ENCODE results near the gene EEF1AKMT4. TPM values are rescaled to one million over a fixed set of nuclear protein-coding genes. Genes with fewer than 3 reads are reported as not detected.

EEF1AKMT4 gene
- polyA plus RNA-seq (2011; rRNA removed), result 12.7 and 17.0 TPM in 2 replicates
- 28.3 and 30.3 TPM in 2 replicates for polyA plus RNA-seq (2012; cell fraction: cytosol; rRNA removed)
- 19.6 and 20.3 TPM in 2 replicates for polyA plus RNA-seq (2012; cell fraction: nucleus; rRNA removed)
- 9.0 to 9.8 TPM (median 9.7 TPM) in 3 replicates for polyA plus RNA-seq (2017; fragmentation: RNase III; extraction: RNeasy Plus Mini Kit Qiagen cat#74134 plus additional on column Dnase treatment)
- polyA minus RNA-seq (2011; rRNA and poly(A)+ RNA removed), result 18.6 and 19.2 TPM in 2 replicates

DNA sequence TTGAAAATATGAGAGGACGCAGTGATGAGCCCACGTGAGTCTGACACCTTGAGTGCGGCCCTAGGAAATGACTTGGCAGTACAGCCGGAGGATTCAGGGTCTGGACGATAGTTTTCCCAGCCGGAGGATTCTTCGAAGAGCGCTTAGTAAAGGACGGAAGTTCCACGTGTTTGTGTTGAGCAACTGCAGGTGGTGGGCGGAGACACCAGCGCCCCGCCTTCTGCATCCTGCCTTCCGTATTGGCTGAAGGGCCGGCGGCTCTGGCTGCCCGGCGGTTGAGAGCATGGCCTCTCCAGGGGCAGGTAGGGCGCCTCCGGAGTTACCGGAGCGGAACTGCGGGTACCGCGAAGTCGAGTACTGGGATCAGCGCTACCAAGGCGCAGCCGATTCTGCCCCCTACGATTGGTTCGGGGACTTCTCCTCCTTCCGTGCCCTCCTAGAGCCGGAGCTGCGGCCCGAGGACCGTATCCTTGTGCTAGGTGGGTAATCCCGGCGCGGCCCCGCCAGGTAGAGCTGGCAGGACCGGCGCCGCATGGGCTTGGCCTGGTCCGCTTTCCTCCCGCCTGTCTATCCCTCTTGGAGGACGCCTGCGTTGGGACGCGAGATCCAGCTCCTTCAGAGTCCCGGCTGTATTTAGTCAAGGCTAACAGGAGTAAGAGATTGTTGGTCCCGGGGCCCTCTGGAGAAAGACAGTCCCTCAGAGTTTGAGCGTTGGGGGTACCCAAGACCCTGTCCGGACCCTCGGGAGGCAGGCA lies at the start of gene EEF1AKMT4:
Gene EEF1AKMT4 (plus strand): TSS at position 261 of the 755 bp plus-strand sequence. CDS start 23 bp downstream, at position 284.
- ATAC-seq, result peak; percentile 97 to 98
- H3K27ac ChIP-seq, result peak within 1 kb of the TSS; percentile 97 to 98
- ChIA-PET POLR2A (no interaction called here), CTCF (interaction anchor here (0.6 to 1.8 kb wide), 28 partner anchors 11 to 350 kb away, joined by 3 to 27 read pairs (median 4); partner anchors contain the start of genes CAMK2N2 and EIF2B5)
- DNase-seq (ENCODE audit: low read depth in 1 of 2, low spot score in 1 of 2), result peak; percentile 88 to 98
- WGBS (ENCODE audit: missing lambda C conversion rate), result under 1% methylated on average over 11 of the region's 54 CpGs
- H3K4me1 ChIP-seq, result peaks cover 8% of the 10 kb centered on the region; the same call in 2 of the 3 replicates
- peak within 1 kb of the TSS; percentile 57 for H3K4me3 ChIP-seq
- H3K4me2 ChIP-seq, result peak within 1 kb of the TSS; percentile 89
- no peak for TF ChIP-seq REST (IDR thresholded peaks at IDR 0.05)
- TF ChIP-seq SREBF2 (IDR thresholded peaks at IDR 0.05), result no peak
- no peak for TF ChIP-seq HOXB13 (CRISPR knock-in tag; IDR thresholded peaks at IDR 0.05; ENCODE audit: low read depth)
- TF ChIP-seq PHF8 (IDR thresholded peaks at IDR 0.05; ENCODE audit: borderline replicate concordance, low read depth), result 0 out of 2 replicates have a peak, but pooled peaks have one; percentile 27
- TF ChIP-seq ZSCAN20 (CRISPR knock-in tag; IDR thresholded peaks at IDR 0.05), result no peak
- TF ChIP-seq JUN (IDR thresholded peaks at IDR 0.05), result no peak
- no peak for TF ChIP-seq RCOR1 (IDR thresholded peaks at IDR 0.05; ENCODE audit: low read depth, low read length)
- TF ChIP-seq CBX2 (IDR thresholded peaks at IDR 0.05; ENCODE audit: borderline replicate concordance, low read depth), result no peak
- TF ChIP-seq HOXA7 (CRISPR knock-in tag; IDR thresholded peaks at IDR 0.05), result no peak
- no peak for TF ChIP-seq ZNF302 (CRISPR knock-in tag; IDR thresholded peaks at IDR 0.05)
- TF ChIP-seq POLR2A (IDR thresholded peaks at IDR 0.05; ENCODE audit: low read length), result peak; percentile 67
- TF ChIP-seq, protein P1, sequence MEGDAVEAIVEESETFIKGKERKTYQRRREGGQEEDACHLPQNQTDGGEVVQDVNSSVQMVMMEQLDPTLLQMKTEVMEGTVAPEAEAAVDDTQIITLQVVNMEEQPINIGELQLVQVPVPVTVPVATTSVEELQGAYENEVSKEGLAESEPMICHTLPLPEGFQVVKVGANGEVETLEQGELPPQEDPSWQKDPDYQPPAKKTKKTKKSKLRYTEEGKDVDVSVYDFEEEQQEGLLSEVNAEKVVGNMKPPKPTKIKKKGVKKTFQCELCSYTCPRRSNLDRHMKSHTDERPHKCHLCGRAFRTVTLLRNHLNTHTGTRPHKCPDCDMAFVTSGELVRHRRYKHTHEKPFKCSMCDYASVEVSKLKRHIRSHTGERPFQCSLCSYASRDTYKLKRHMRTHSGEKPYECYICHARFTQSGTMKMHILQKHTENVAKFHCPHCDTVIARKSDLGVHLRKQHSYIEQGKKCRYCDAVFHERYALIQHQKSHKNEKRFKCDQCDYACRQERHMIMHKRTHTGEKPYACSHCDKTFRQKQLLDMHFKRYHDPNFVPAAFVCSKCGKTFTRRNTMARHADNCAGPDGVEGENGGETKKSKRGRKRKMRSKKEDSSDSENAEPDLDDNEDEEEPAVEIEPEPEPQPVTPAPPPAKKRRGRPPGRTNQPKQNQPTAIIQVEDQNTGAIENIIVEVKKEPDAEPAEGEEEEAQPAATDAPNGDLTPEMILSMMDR (IDR thresholded peaks at IDR 0.05), result peak; percentile 16; the same call in 2 of the 3 replicates
- TF ChIP-seq MYC (IDR thresholded peaks at IDR 0.05; ENCODE audit: borderline replicate concordance, low read length), result peak; percentile 98
- TF ChIP-seq, protein P2, sequence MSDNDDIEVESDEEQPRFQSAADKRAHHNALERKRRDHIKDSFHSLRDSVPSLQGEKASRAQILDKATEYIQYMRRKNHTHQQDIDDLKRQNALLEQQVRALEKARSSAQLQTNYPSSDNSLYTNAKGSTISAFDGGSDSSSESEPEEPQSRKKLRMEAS (IDR thresholded peaks at IDR 0.05), result peak; percentile 98
- TF ChIP-seq CHD2 (IDR thresholded peaks at IDR 0.05; ENCODE audit: low read length, partially characterized antibody), result no peak
- TF ChIP-seq ZC3H11A (IDR thresholded peaks at IDR 0.05), result no peak
- peak; percentile 81 to 96 for TF ChIP-seq CEBPB (IDR thresholded peaks at IDR 0.05)
- TF ChIP-seq KDM5A (IDR thresholded peaks at IDR 0.05), result no peak
- TF ChIP-seq JUNB (IDR thresholded peaks at IDR 0.05), result no peak
- TF ChIP-seq NR3C1 (IDR thresholded peaks at IDR 0.05), result no peak
- TF ChIP-seq ATOH8 (CRISPR knock-in tag; IDR thresholded peaks at IDR 0.05; ENCODE audit: low read depth), result no peak
- TF ChIP-seq, protein P3, sequence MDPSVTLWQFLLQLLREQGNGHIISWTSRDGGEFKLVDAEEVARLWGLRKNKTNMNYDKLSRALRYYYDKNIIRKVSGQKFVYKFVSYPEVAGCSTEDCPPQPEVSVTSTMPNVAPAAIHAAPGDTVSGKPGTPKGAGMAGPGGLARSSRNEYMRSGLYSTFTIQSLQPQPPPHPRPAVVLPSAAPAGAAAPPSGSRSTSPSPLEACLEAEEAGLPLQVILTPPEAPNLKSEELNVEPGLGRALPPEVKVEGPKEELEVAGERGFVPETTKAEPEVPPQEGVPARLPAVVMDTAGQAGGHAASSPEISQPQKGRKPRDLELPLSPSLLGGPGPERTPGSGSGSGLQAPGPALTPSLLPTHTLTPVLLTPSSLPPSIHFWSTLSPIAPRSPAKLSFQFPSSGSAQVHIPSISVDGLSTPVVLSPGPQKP (IDR thresholded peaks at IDR 0.05; ENCODE audit: low read depth, low read length), result no peak
- TF ChIP-seq BHLHE40 (IDR thresholded peaks at IDR 0.05; ENCODE audit: low read depth, low read length), result peak; percentile 42; the same call in 1 of the 2 replicates
- no peak for TF ChIP-seq RNF2 (IDR thresholded peaks at IDR 0.05; ENCODE audit: borderline replicate concordance, low read depth)
- no peak for TF ChIP-seq MAFK (IDR thresholded peaks at IDR 0.05; ENCODE audit: partially characterized antibody)
- TF ChIP-seq, protein P4, sequence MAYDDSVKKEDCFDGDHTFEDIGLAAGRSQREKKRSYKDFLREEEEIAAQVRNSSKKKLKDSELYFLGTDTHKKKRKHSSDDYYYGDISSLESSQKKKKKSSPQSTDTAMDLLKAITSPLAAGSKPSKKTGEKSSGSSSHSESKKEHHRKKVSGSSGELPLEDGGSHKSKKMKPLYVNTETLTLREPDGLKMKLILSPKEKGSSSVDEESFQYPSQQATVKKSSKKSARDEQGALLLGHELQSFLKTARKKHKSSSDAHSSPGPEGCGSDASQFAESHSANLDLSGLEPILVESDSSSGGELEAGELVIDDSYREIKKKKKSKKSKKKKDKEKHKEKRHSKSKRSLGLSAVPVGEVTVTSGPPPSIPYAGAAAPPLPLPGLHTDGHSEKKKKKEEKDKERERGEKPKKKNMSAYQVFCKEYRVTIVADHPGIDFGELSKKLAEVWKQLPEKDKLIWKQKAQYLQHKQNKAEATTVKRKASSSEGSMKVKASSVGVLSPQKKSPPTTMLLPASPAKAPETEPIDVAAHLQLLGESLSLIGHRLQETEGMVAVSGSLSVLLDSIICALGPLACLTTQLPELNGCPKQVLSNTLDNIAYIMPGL (CRISPR knock-in tag; IDR thresholded peaks at IDR 0.05; ENCODE audit: borderline replicate concordance), result no peak
- TF ChIP-seq, protein P5, sequence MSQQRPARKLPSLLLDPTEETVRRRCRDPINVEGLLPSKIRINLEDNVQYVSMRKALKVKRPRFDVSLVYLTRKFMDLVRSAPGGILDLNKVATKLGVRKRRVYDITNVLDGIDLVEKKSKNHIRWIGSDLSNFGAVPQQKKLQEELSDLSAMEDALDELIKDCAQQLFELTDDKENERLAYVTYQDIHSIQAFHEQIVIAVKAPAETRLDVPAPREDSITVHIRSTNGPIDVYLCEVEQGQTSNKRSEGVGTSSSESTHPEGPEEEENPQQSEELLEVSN (IDR thresholded peaks at IDR 0.05; ENCODE audit: borderline replicate concordance, low read depth), result 0 out of 2 replicates have a peak, but pooled peaks have one; percentile 37
- no peaks in the 10 kb centered on the region for H3K9me3 ChIP-seq
- no peak for FAIRE-seq
